Left ventricle myocardium inferior (tissue), 1 donor: ENCODE data around the gene POU6F1. TPM values are rescaled to one million over a fixed set of nuclear protein-coding genes. Genes with fewer than 3 reads are reported as not detected.

Experiments used
- DNase-seq: peaks from one replicate; pipeline ENCODE4 v3.0.0-alpha.2; 2020
- H3K27ac ChIP-seq: fragments of 200-600 bp; replicated peaks from 2 replicates; pipeline ENCODE4 v1.8.0; 2021
- H3K27me3 ChIP-seq: fragments of 200-600 bp; 2 replicates; pipeline ENCODE4 v1.8.0; 2021; ENCODE audit warnings: low read depth
- H3K36me3 ChIP-seq: fragments of 200-600 bp; 2 replicates; pipeline ENCODE4 v1.8.0; 2021
- H3K4me1 ChIP-seq: fragments of 200-600 bp; 2 replicates; pipeline ENCODE4 v1.8.0; 2021
- H3K4me3 ChIP-seq: fragments of 200-600 bp; 2 replicates; pipeline ENCODE4 v1.8.0; 2021; ENCODE audit warnings: mild to moderate bottlenecking, moderate library complexity
- H3K9me3 ChIP-seq: fragments of 200-600 bp; replicated peaks from 2 replicates; pipeline ENCODE4 v1.8.0; 2021
- CTCF ChIP-seq: fragments of 200-600 bp; IDR thresholded peaks from 2 replicates; pipeline ENCODE4 v1.8.0; 2021; ENCODE audit warnings: antibody characterized with exemption, mild to moderate bottlenecking, borderline replicate concordance
- intact Hi-C: fragments of 100-400 bp; cut with micrococcal nuclease; formaldehyde crosslinking; loops from one replicate; pipeline ENCODE4 v1.11.0; 2022
- total RNA-seq: library from RNA; stranded (reverse); fragmentation: NEBNext Ultra II Directional; extraction: Animal tissue kit (Norgen Biotek cat#: 25700); gene quantifications from one replicate; pipeline ENCODE4 v1.2.1, GENCODE V29; 2021
- donor health status: DM: no; HTN: yes; CAD: no; lungs with severe emphysema.

POU6F1 gene
- total RNA-seq, 1 donor from 2014 or later: 9.9 TPM

GRCh38 chr12:51171884-51172514 lies 45.9 kb downstream of the POU6F1 start:
- Histone ChIP-seq H3K27ac (peak overlapping the region; percentile 94), H3K4me1 (peaks cover 39% of the 10 kb centered on the region), H3K36me3 (no peaks in the 10 kb centered on the region), H3K9me3 (no peaks in the 10 kb centered on the region), H3K4me3 (peak overlapping the region; percentile 91), H3K27me3 (no peaks in the 10 kb centered on the region)
- DNase-seq: no peak
- intact Hi-C loops: no loop called here
- no peak for TF ChIP-seq CTCF

DNA sequence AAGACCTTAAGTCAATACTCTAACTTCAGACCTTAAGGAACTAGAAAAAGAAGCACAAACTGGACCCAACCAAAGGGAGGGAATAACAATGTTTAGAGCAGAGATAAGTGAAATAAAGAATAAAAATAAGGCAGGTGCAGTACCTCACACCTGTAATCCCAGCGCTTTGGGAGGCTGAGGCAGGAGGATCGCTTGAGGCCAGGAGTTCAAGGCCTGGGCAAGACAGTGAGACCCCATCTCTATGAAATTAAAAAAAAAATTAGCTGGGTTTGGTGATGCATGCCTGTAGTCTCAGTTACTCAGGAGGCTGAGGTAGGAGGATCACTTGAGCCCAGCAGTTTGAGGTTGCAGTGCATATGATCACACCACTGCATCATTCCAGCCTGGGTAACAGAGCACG lies 54.1 kb downstream of the POU6F1 start:
- Histone ChIP-seq H3K36me3 (no peaks in the 10 kb centered on the region), H3K4me3 (no peak overlapping the region), H3K27ac (no peak overlapping the region), H3K27me3 (no peaks in the 10 kb centered on the region), H3K4me1 (no peaks in the 10 kb centered on the region), H3K9me3 (no peaks in the 10 kb centered on the region)
- no peak for TF ChIP-seq CTCF
- intact Hi-C loops: no loop called here
- DNase-seq: no peak

- H3K4me1 ChIP-seq: no peaks in the 10 kb centered on the region
- intact Hi-C loops: no loop called here
- H3K27ac ChIP-seq: no peak overlapping the region
- H3K36me3 ChIP-seq: no peaks in the 10 kb centered on the region
- no peak for DNase-seq
- no peak for TF ChIP-seq CTCF
- no peak overlapping the region for H3K4me3 ChIP-seq
- no peaks in the 10 kb centered on the region for H3K27me3 ChIP-seq
- no peaks in the 10 kb centered on the region for H3K9me3 ChIP-seq
Observed at GRCh38 chr12:51162217-51162616, 55.6 kb downstream of the POU6F1 start.

- Histone ChIP-seq H3K4me3 (no peak overlapping the region), H3K27ac (no peak overlapping the region), H3K4me1 (no peaks in the 10 kb centered on the region), H3K27me3 (no peaks in the 10 kb centered on the region), H3K36me3 (no peaks in the 10 kb centered on the region), H3K9me3 (no peaks in the 10 kb centered on the region)
- no peak for DNase-seq
- TF ChIP-seq CTCF: no peak
- intact Hi-C loops: no loop called here
Observed at GRCh38 chr12:51160814-51161459, 56.9 kb downstream of the POU6F1 start.

- Histone ChIP-seq H3K4me1 (no peaks in the 10 kb centered on the region), H3K4me3 (no peak overlapping the region), H3K27ac (no peak overlapping the region), H3K27me3 (no peaks in the 10 kb centered on the region), H3K9me3 (no peaks in the 10 kb centered on the region), H3K36me3 (no peaks in the 10 kb centered on the region)
- TF ChIP-seq CTCF: no peak
- intact Hi-C loops: no loop called here
- no peak for DNase-seq
Observed at GRCh38 chr12:51156245-51156765, 61.6 kb downstream of the POU6F1 start.
